ENCODE results near the gene APLP2. TPM values are rescaled to one million over a fixed set of nuclear protein-coding genes. Genes with fewer than 3 reads are reported as not detected.

Gene APLP2
- total and polyA plus RNA-seq, 4 donors, result 219 to 414 (median 386) TPM

- ATAC-seq (ENCODE audit: low FRiP score), result peak; percentile 60
Observed at GRCh38 chr11:130049328-130049771, 20.3 kb upstream of the APLP2 start.

GRCh38 chr11:130050257-130050656, 19.4 kb upstream of the APLP2 start:
- WGBS, 2 donors, result 3 to 12% methylated on average over 2 of the region's 2 CpGs
- intact Hi-C loops (cut with DNase I), result no loop called here
- ATAC-seq (ENCODE audit: low FRiP score), result no peak
- Histone ChIP-seq H3K4me1 (ENCODE audit: control insufficient read depth in 1 of 2, insufficient read depth in 2 of 2, low read length in 2 of 2) (no peaks in the 10 kb centered on the region), H3K4me3 (ENCODE audit: low read length in 2 of 2) (no peak overlapping the region), H3K9me3 (ENCODE audit: control insufficient read depth, low read length) (no peaks in the 10 kb centered on the region), H3K27me3 (ENCODE audit: control insufficient read depth in 1 of 2, insufficient read depth in 2 of 2, low read length in 1 of 2) (no peaks in the 10 kb centered on the region), H3K36me3 (ENCODE audit: control insufficient read depth in 1 of 2, insufficient read depth in 2 of 2, low read length in 1 of 2) (no peaks in the 10 kb centered on the region), H3K27ac (ENCODE audit: low read depth in 1 of 2, low read length in 2 of 2) (no peak overlapping the region)
- peak in 1 of 2 donors; percentile 58 for DNase-seq

More at GRCh38 chr11:130049328-130049771, 20.3 kb upstream of the APLP2 start:
- intact Hi-C loops (cut with DNase I), result no loop called here
- 83 to 100% methylated on average over 1 of the region's 1 CpG for whole genome bisulfite sequencing, 2 donors
- DNase-seq, result no peak
- H3K4me3 ChIP-seq (ENCODE audit: low read length in 2 of 2), result no peak overlapping the region
- no peak overlapping the region for H3K27ac ChIP-seq (ENCODE audit: low read depth in 1 of 2, low read length in 2 of 2)
- no peaks in the 10 kb centered on the region for H3K9me3 ChIP-seq (ENCODE audit: control insufficient read depth, low read length)
- H3K36me3 ChIP-seq (ENCODE audit: control insufficient read depth in 1 of 2, insufficient read depth in 2 of 2, low read length in 1 of 2), result no peaks in the 10 kb centered on the region
- no peaks in the 10 kb centered on the region for H3K4me1 ChIP-seq (ENCODE audit: control insufficient read depth in 1 of 2, insufficient read depth in 2 of 2, low read length in 2 of 2)
- no peaks in the 10 kb centered on the region for H3K27me3 ChIP-seq (ENCODE audit: control insufficient read depth in 1 of 2, insufficient read depth in 2 of 2, low read length in 1 of 2)

- H3K27ac ChIP-seq (ENCODE audit: low read depth in 1 of 2, low read length in 2 of 2), result no peak overlapping the region
Observed at GRCh38 chr11:130051082-130051481, 18.6 kb upstream of the APLP2 start.

GRCh38 chr11:130052567-130052966, 17.1 kb upstream of the APLP2 start:
- no peak for ATAC-seq (ENCODE audit: low FRiP score)
- H3K4me1 ChIP-seq (ENCODE audit: control insufficient read depth in 1 of 2, insufficient read depth in 2 of 2, low read length in 2 of 2), result no peaks in the 10 kb centered on the region
- no peaks in the 10 kb centered on the region for H3K27me3 ChIP-seq (ENCODE audit: control insufficient read depth in 1 of 2, insufficient read depth in 2 of 2, low read length in 1 of 2)
- H3K9me3 ChIP-seq (ENCODE audit: control insufficient read depth, low read length), result no peaks in the 10 kb centered on the region
- no peak for DNase-seq
- 90 to 91% methylated on average over 3 of the region's 3 CpGs for WGBS, 2 donors
- no peak overlapping the region for H3K4me3 ChIP-seq (ENCODE audit: low read length in 2 of 2)
- H3K27ac ChIP-seq (ENCODE audit: low read depth in 1 of 2, low read length in 2 of 2), result no peak overlapping the region
- intact Hi-C loops (cut with DNase I), result no loop called here
- H3K36me3 ChIP-seq (ENCODE audit: control insufficient read depth in 1 of 2, insufficient read depth in 2 of 2, low read length in 1 of 2), result no peaks in the 10 kb centered on the region

More at GRCh38 chr11:130051082-130051481, 18.6 kb upstream of the APLP2 start:
- ATAC-seq (ENCODE audit: low FRiP score), result no peak
- no peak for DNase-seq
- 89 to 93% methylated on average over 1 of the region's 1 CpG for WGBS, 2 donors
- H3K36me3 ChIP-seq (ENCODE audit: control insufficient read depth in 1 of 2, insufficient read depth in 2 of 2, low read length in 1 of 2), result no peaks in the 10 kb centered on the region
- H3K9me3 ChIP-seq (ENCODE audit: control insufficient read depth, low read length), result no peaks in the 10 kb centered on the region
- H3K4me1 ChIP-seq (ENCODE audit: control insufficient read depth in 1 of 2, insufficient read depth in 2 of 2, low read length in 2 of 2), result no peaks in the 10 kb centered on the region
- intact Hi-C loops (cut with DNase I), result no loop called here
- no peaks in the 10 kb centered on the region for H3K27me3 ChIP-seq (ENCODE audit: control insufficient read depth in 1 of 2, insufficient read depth in 2 of 2, low read length in 1 of 2)
- no peak overlapping the region for H3K4me3 ChIP-seq (ENCODE audit: low read length in 2 of 2)

- no peak for ATAC-seq (ENCODE audit: low FRiP score)
- intact Hi-C loops (cut with DNase I), result no loop called here
- Histone ChIP-seq H3K4me1 (ENCODE audit: control insufficient read depth in 1 of 2, insufficient read depth in 2 of 2, low read length in 2 of 2) (no peaks in the 10 kb centered on the region), H3K36me3 (ENCODE audit: control insufficient read depth in 1 of 2, insufficient read depth in 2 of 2, low read length in 1 of 2) (no peaks in the 10 kb centered on the region), H3K27ac (ENCODE audit: low read depth in 1 of 2, low read length in 2 of 2) (no peak overlapping the region), H3K9me3 (ENCODE audit: control insufficient read depth, low read length) (no peaks in the 10 kb centered on the region), H3K27me3 (ENCODE audit: control insufficient read depth in 1 of 2, insufficient read depth in 2 of 2, low read length in 1 of 2) (peaks cover 0 to 1% of the 10 kb centered on the region in 2 donors), H3K4me3 (ENCODE audit: low read length in 2 of 2) (no peak overlapping the region)
- 10 to 11% methylated on average over 2 of the region's 2 CpGs for WGBS, 2 donors
- DNase-seq, result no peak
Observed at GRCh38 chr11:130054966-130055365, 14.7 kb upstream of the APLP2 start.

- peaks cover 0 to 1% of the 10 kb centered on the region in 2 donors for H3K27me3 ChIP-seq (ENCODE audit: control insufficient read depth in 1 of 2, insufficient read depth in 2 of 2, low read length in 1 of 2)
- no peak for DNase-seq
- intact Hi-C loops (cut with DNase I), result no loop called here
- no peaks in the 10 kb centered on the region for H3K4me1 ChIP-seq (ENCODE audit: control insufficient read depth in 1 of 2, insufficient read depth in 2 of 2, low read length in 2 of 2)
- H3K9me3 ChIP-seq (ENCODE audit: control insufficient read depth, low read length), result no peaks in the 10 kb centered on the region
- H3K4me3 ChIP-seq (ENCODE audit: low read length in 2 of 2), result no peak overlapping the region
- no peaks in the 10 kb centered on the region for H3K36me3 ChIP-seq (ENCODE audit: control insufficient read depth in 1 of 2, insufficient read depth in 2 of 2, low read length in 1 of 2)
- 35 to 38% methylated on average over 5 of the region's 5 CpGs for WGBS, 2 donors
- no peak overlapping the region for H3K27ac ChIP-seq (ENCODE audit: low read depth in 1 of 2, low read length in 2 of 2)
- no peak for ATAC-seq (ENCODE audit: low FRiP score)
Observed at GRCh38 chr11:130055617-130056016, 14.1 kb upstream of the APLP2 start.

GRCh38 chr11:130061017-130061416, 8.7 kb upstream of the APLP2 start:
- H3K4me3 ChIP-seq (ENCODE audit: low read length in 2 of 2), result no peak overlapping the region
- no peaks in the 10 kb centered on the region for H3K36me3 ChIP-seq (ENCODE audit: control insufficient read depth in 1 of 2, insufficient read depth in 2 of 2, low read length in 1 of 2)
- H3K9me3 ChIP-seq (ENCODE audit: control insufficient read depth, low read length), result no peaks in the 10 kb centered on the region
- peaks cover 0 to 1% of the 10 kb centered on the region in 2 donors for H3K27me3 ChIP-seq (ENCODE audit: control insufficient read depth in 1 of 2, insufficient read depth in 2 of 2, low read length in 1 of 2)
- intact Hi-C loops (cut with DNase I), result loop anchor here in 1 of 2 donors (10.0 kb wide), 1 partner anchor 136 kb away; no protein-coding TSS in a partner anchor
- 86 to 88% methylated on average over 1 of the region's 1 CpG for WGBS, 2 donors
- no peak for DNase-seq
- ATAC-seq (ENCODE audit: low FRiP score), result no peak
- no peak overlapping the region for H3K27ac ChIP-seq (ENCODE audit: low read depth in 1 of 2, low read length in 2 of 2)
- H3K4me1 ChIP-seq (ENCODE audit: control insufficient read depth in 1 of 2, insufficient read depth in 2 of 2, low read length in 2 of 2), result no peaks in the 10 kb centered on the region

- WGBS, 2 donors, result 43 to 46% methylated on average over 4 of the region's 4 CpGs
- Histone ChIP-seq H3K27ac (ENCODE audit: low read depth in 1 of 2, low read length in 2 of 2) (no peak overlapping the region), H3K4me3 (ENCODE audit: low read length in 2 of 2) (no peak overlapping the region), H3K4me1 (ENCODE audit: control insufficient read depth in 1 of 2, insufficient read depth in 2 of 2, low read length in 2 of 2) (no peaks in the 10 kb centered on the region), H3K9me3 (ENCODE audit: control insufficient read depth, low read length) (no peaks in the 10 kb centered on the region), H3K36me3 (ENCODE audit: control insufficient read depth in 1 of 2, insufficient read depth in 2 of 2, low read length in 1 of 2) (no peaks in the 10 kb centered on the region), H3K27me3 (ENCODE audit: control insufficient read depth in 1 of 2, insufficient read depth in 2 of 2, low read length in 1 of 2) (peaks cover 0 to 1% of the 10 kb centered on the region in 2 donors)
- intact Hi-C loops (cut with DNase I), result loop anchor here in 1 of 2 donors (10.0 kb wide), 1 partner anchor 137 kb away; no protein-coding TSS in a partner anchor
- no peak for DNase-seq
- ATAC-seq (ENCODE audit: low FRiP score), result no peak
Observed at GRCh38 chr11:130062026-130062425, 7.7 kb upstream of the APLP2 start.

- Histone ChIP-seq H3K4me1 (ENCODE audit: control insufficient read depth in 1 of 2, insufficient read depth in 2 of 2, low read length in 2 of 2) (no peaks in the 10 kb centered on the region), H3K36me3 (ENCODE audit: control insufficient read depth in 1 of 2, insufficient read depth in 2 of 2, low read length in 1 of 2) (no peaks in the 10 kb centered on the region), H3K27ac (ENCODE audit: low read depth in 1 of 2, low read length in 2 of 2) (no peak overlapping the region), H3K4me3 (ENCODE audit: low read length in 2 of 2) (no peak overlapping the region), H3K27me3 (ENCODE audit: control insufficient read depth in 1 of 2, insufficient read depth in 2 of 2, low read length in 1 of 2) (peaks cover 0 to under 1% of the 10 kb centered on the region in 2 donors), H3K9me3 (ENCODE audit: control insufficient read depth, low read length) (no peaks in the 10 kb centered on the region)
- intact Hi-C loops (cut with DNase I), result loop anchor here in 1 of 2 donors (10.0 kb wide), 1 partner anchor 139 kb away; no protein-coding TSS in a partner anchor
- DNase-seq, result no peak
- 94 to 98% methylated on average over 2 of the region's 2 CpGs for WGBS, 2 donors
- no peak for ATAC-seq (ENCODE audit: low FRiP score)
Observed at GRCh38 chr11:130063451-130063850, 6.2 kb upstream of the APLP2 start.

Data from aorta (tissue), 5 donors.